ENCODE data around the gene LPIN2.

The LPIN2 gene

GRCh38 chr18:2998644-2999043, 14.3 kb downstream of the LPIN2 start:
- DNase-seq (no peak), ATAC-seq (peak; percentile 22)
- Mint-ChIP-seq H3K27me3 (no peaks in the 10 kb centered on the region), H3K4me3 (peak overlapping the region; percentile 38 to 77), H3K9me3 (no peaks in the 10 kb centered on the region), H3K27ac (peak overlapping the region in 1 of 2 donors; percentile 69), H3K4me1 (peaks cover 74% of the 10 kb centered on the region)

DNA sequence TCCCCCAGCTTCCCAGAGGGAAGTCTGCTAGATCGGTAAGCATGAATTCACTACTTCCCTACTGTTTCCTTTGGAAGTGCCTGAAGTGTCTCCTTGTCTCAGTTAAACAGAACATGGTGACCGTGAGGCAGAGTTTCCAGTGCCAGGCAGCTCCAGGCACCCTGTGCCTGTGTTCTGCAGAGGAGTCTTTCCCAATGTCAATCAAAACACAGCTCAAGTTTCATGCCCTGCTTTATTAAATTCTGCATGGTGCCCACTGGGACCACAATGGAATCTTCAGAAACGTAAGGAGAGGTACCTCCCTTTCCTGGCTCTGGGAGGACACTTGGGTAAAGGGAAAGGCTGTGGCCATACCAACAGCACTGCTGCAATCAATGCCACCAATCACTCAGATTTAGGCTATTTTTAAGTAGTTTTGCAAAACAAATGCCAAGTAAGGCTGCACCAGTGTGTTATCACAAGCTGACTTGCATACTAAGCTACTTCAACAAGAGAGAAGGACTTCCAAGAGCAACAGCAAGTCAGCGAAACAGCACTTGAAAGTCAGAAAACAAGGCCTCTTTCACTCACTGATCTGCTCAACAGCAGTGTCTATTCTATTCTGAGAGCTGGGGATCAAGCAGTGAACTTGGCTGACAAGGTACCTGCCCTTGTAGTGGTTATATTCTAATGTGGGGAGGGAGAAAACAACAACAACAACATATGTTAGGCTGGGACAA, 14.9 kb downstream of the LPIN2 start:
- Mint-ChIP-seq H3K27me3 (no peaks in the 10 kb centered on the region), H3K4me3 (peak overlapping the region; percentile 38 to 77), H3K4me1 (peaks cover 76% of the 10 kb centered on the region), H3K27ac (peak overlapping the region in 1 of 2 donors; percentile 89), H3K9me3 (no peaks in the 10 kb centered on the region)
- DNase-seq (no peak), ATAC-seq (no peak)

GRCh38 chr18:2997429-2997828, 15.5 kb downstream of the LPIN2 start:
- Mint-ChIP-seq H3K4me1 (peaks cover 76% of the 10 kb centered on the region), H3K9me3 (no peaks in the 10 kb centered on the region), H3K27me3 (no peaks in the 10 kb centered on the region), H3K4me3 (no peak overlapping the region), H3K27ac (peak overlapping the region in 1 of 2 donors; percentile 79)
- DNase-seq, result no peak
- ATAC-seq, result peak; percentile 15

DNA sequence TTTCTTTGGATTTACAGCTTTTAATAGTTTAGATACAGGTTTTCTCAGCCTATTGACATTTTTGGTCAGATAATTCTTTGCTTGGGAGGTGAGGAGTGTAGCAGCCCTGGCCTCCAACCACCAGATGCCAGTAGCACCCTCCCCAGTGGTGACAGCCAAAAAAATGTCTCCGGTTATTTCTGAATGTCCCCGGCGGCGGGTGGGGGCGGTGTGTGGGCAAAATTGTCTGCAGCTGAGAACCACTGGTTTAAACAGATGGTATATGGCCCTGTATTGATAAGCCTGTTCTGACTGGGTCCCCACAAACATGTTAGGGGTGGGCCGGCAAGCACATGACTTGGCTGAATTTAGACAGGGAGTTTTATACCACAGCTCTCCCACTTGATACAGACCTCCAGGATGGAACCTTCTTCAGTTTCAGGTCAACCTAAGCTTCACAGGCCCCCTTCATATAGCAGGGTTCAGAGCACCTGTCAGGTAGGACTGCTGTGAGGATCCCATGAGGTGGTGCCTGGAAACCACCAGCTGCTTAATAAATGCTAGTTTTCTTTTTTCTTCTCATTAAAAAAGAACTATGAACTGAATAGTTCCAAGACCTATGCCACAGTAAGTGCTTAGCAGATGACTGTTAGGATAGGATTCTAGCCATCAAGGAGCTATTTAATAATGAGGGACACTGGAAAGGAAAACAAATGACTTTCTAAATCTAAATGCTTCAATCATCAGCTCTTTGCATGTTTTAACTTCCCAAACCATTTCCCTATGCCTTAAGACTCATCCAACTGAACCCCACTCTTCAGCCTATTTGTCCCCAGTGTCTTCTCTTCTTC, 18.1 kb downstream of the LPIN2 start:
- Mint-ChIP-seq H3K4me3 (peak overlapping the region; percentile 54 to 80), H3K27me3 (no peaks in the 10 kb centered on the region), H3K27ac (peak overlapping the region; percentile 65 to 92), H3K4me1 (peaks cover 87% of the 10 kb centered on the region), H3K9me3 (peaks cover 7 to 14% of the 10 kb centered on the region in 2 donors)
- DNase-seq (peak; percentile 67 to 85), ATAC-seq (peak; percentile 92)

DNA sequence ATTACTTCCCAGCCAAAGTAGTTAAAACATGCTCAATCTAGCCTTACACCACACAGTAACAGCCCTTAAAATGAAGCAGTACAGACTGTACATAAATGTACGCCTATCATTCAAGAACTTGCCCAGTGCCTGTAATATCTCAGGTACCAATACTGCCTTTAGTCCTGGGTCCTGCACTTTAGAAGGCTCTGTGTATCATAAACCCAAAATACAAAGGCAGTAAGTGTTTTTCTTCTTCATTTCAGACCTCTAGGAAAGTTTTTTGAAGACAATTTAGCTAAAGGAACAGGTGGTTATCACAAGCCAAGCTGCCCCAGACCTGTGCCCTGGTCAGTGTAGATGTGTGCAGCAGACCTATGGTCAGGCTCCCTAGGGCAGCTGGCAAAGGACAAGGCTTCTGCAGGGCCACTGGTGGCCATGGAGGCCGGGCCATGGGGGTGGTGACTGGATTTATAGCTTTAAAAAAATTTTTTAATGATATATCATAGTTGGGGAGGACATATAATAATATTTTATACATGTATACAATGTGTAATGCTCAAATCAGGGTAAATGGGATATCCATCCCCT, 18.8 kb downstream of the LPIN2 start:
- Mint-ChIP-seq H3K27me3 (no peaks in the 10 kb centered on the region), H3K27ac (peak overlapping the region; percentile 29 to 88), H3K4me1 (peaks cover 87% of the 10 kb centered on the region), H3K9me3 (peaks cover 7 to 14% of the 10 kb centered on the region in 2 donors), H3K4me3 (peak overlapping the region; percentile 32 to 80)
- no peak for DNase-seq
- peak; percentile 2 for ATAC-seq

GRCh38 chr18:2992995-2993877, 19.7 kb downstream of the LPIN2 start:
- ATAC-seq (peak; percentile 53), DNase-seq (no peak)
- Mint-ChIP-seq H3K27ac (peak overlapping the region; percentile 29 to 88), H3K4me1 (peaks cover 86% of the 10 kb centered on the region), H3K9me3 (peaks cover 7 to 14% of the 10 kb centered on the region in 2 donors), H3K4me3 (peak overlapping the region; percentile 64 to 80), H3K27me3 (no peaks in the 10 kb centered on the region)

DNA sequence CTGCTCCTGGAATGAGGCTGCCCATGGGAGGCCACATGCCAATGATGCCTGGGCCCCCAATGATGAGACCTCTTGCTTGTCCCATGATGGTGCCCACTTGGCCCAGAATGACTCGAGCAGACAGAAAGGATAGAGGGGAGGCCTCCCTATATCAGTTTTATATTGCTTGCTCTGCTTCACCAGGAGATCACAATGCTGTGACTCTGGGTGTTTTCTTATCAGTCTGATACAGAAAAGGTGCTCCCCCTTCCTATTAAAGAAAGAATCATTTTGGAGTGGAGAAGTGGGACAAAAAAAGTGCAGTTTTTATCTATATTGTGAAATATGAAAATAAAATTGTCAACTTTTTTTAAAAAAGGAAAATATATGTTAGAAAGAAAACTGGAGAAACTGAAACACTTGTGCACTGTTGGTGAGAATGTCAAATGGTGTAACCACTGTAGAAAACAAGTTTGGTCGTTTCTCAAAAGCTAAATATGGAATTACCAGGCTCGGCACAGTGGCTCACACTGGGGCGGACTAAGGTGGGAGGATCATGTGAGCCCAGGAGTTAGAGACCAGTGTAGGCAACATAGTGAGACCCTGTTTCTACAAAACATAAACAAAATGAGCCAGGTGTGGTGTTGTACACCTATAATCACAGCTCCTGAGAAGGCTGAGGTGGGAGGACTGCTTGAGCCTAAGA, 21.8 kb downstream of the LPIN2 start:
- ATAC-seq (no peak), DNase-seq (no peak)
- peak overlapping the region; percentile 37 to 97 for H3K27ac Mint-ChIP-seq
- H3K9me3 Mint-ChIP-seq, result peaks cover 7 to 14% of the 10 kb centered on the region in 2 donors
- peak overlapping the region; percentile 48 to 69 for H3K4me3 Mint-ChIP-seq
- peaks cover 95% of the 10 kb centered on the region for H3K4me1 Mint-ChIP-seq
- no peaks in the 10 kb centered on the region for H3K27me3 Mint-ChIP-seq

- peaks cover 95% of the 10 kb centered on the region for H3K4me1 Mint-ChIP-seq
- H3K4me3 Mint-ChIP-seq, result no peak overlapping the region
- DNase-seq (no peak), ATAC-seq (no peak)
- no peaks in the 10 kb centered on the region for H3K27me3 Mint-ChIP-seq
- no peak overlapping the region for H3K27ac Mint-ChIP-seq
- H3K9me3 Mint-ChIP-seq, result peaks cover 7 to 14% of the 10 kb centered on the region in 2 donors
Measured at GRCh38 chr18:2987876-2988790, 24.8 kb downstream of the LPIN2 start.

DNA sequence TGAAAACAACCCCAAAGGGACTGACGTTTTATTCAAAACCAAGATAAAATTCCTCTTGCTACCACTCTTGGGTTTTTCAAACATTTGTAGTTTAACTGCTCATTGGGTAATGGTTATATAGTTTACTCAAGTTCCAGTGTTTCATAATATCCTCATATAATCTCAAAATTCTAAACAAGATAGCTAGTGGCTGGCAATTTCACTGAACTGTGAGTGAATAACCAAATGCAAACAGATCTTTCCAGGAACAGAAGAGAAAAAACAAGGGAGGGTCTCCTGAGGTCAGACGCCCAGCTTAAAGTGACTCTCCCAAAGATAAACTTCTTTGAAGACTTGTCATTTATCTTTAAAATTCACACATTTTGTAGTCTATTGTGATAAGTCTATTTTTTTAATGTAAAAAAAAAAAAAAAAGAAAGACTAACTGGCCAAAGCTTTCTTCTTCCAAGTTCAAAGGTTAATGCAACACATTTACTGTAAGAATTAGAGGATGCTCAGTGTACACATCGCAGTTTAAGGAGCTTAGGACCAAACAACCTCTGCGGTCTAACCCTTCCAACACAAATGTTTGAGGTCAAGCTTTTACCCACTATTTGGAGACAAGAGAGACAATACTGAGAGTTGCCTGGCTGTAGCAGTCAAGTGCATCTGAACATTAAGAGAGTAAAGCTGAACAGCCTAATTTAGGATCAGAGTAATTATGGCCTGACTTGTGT, 26.6 kb downstream of the LPIN2 start:
- ATAC-seq, result no peak
- Mint-ChIP-seq H3K27me3 (no peaks in the 10 kb centered on the region), H3K4me3 (no peak overlapping the region), H3K27ac (no peak overlapping the region), H3K4me1 (peaks cover 84% of the 10 kb centered on the region), H3K9me3 (peaks cover 7 to 11% of the 10 kb centered on the region in 2 donors)
- no peak for DNase-seq

DNA sequence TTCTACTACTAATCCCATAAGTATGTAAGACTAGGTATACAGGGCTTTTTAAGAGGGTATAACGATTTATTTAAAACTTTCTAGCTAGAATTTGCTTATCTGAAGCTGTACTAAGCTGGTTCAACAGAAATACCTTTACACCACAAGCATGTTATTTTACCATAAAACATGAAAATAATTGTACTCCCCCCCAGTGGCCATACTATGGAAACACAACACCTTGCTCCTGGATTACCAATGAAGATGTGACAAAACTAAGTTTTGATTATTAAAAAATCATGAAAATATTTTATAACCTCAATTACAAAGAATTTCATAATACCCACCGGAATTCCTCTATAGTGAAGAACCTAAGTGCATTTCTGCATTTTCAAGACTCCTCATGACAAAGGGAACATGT, 27.3 kb downstream of the LPIN2 start:
- DNase-seq (no peak), ATAC-seq (peak; percentile 52)
- no peak overlapping the region for H3K4me3 Mint-ChIP-seq
- peaks cover 79% of the 10 kb centered on the region for H3K4me1 Mint-ChIP-seq
- H3K27me3 Mint-ChIP-seq, result no peaks in the 10 kb centered on the region
- no peak overlapping the region for H3K27ac Mint-ChIP-seq
- H3K9me3 Mint-ChIP-seq, result peaks cover 4% of the 10 kb centered on the region in 2 donors

DNA sequence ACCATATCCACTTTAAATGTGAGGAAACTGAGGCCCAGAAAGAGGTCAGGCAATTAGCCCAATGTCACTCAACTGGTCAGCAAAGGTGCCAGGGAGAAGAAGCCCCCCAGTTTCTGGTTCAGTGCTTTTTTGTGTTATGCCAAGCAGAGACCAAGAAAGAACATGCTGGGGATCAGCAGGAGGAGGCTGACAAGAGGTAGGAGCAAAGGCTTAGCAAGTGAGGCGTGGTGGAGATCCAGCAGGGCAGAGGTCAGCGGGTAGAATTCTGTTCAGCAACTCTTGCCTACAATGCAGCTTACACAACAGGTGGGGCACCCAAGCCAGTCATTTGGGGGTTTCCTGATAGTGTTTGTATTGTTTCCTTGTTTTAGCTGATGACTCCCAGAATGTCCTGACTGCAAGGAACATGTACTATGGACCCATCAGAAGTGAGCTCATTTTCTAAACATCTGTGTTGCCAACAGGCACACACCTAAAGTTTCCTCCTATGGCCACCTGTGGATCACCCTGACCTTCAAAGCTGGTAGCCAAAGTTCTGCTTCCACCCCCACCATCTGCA, 28.2 kb downstream of the LPIN2 start:
- Mint-ChIP-seq H3K4me3 (peak overlapping the region; percentile 25 to 53), H3K4me1 (peaks cover 79% of the 10 kb centered on the region), H3K9me3 (no peaks in the 10 kb centered on the region), H3K27me3 (no peaks in the 10 kb centered on the region), H3K27ac (peak overlapping the region in 1 of 2 donors; percentile 24)
- DNase-seq, result no peak
- no peak for ATAC-seq

GRCh38 chr18:2984091-2984490, 28.9 kb downstream of the LPIN2 start:
- peak overlapping the region; percentile 25 to 53 for H3K4me3 Mint-ChIP-seq
- peaks cover 79% of the 10 kb centered on the region for H3K4me1 Mint-ChIP-seq
- no peaks in the 10 kb centered on the region for H3K9me3 Mint-ChIP-seq

GRCh38 chr18:2983296-2983695, 29.6 kb downstream of the LPIN2 start:
- Mint-ChIP-seq H3K4me3 (peak overlapping the region; percentile 67 to 81), H3K27me3 (no peaks in the 10 kb centered on the region), H3K27ac (peak overlapping the region; percentile 89 to 91), H3K4me1 (peaks cover 80% of the 10 kb centered on the region), H3K9me3 (no peaks in the 10 kb centered on the region)
- DNase-seq (no peak), ATAC-seq (no peak)

More at GRCh38 chr18:2984091-2984490, 28.9 kb downstream of the LPIN2 start:
- Mint-ChIP-seq H3K27ac (peak overlapping the region; percentile 24 to 51), H3K27me3 (no peaks in the 10 kb centered on the region)
- no peak for DNase-seq
- ATAC-seq, result no peak

Data from stimulated activated naive CD8-positive, alpha-beta T cell treated with anti-CD3 and anti-CD28 coated beads, Interleukin-15, amount 100 ng/mL, for 72 hours (primary cell).